ENCODE data around the gene CDC37.
"Not testable (repeated sequence)": the region's sequence is repeated elsewhere in the genome, so short reads cannot be mapped to it uniquely, and the experiment has no call there.

The CDC37 gene

GRCh38 chr19:10419646-10420443, 16.5 kb upstream of the CDC37 start:
- no peak for DNase-seq (ENCODE audit: low read depth)

GRCh38 chr19:10419200-10419645, 15.9 kb upstream of the CDC37 start:
- no peak for DNase-seq (ENCODE audit: low read depth)

- DNase-seq (ENCODE audit: low read depth): no peak
Observed at GRCh38 chr19:10418485-10419199, 15.3 kb upstream of the CDC37 start.

- no peak for DNase-seq (ENCODE audit: low read depth)
Observed at GRCh38 chr19:10418235-10418484, 14.8 kb upstream of the CDC37 start.

- no peak for DNase-seq (ENCODE audit: low read depth)
Observed at GRCh38 chr19:10417541-10418234, 14.3 kb upstream of the CDC37 start.

GRCh38 chr19:10416380-10417257, 13.3 kb upstream of the CDC37 start:
- peak; percentile 86 for DNase-seq (ENCODE audit: low read depth)

- no peak for DNase-seq (ENCODE audit: low read depth)
Observed at GRCh38 chr19:10416083-10416379, 12.7 kb upstream of the CDC37 start.

GRCh38 chr19:10412257-10412977, 9.1 kb upstream of the CDC37 start:
- no peak for DNase-seq (ENCODE audit: low read depth)

- not testable (repeated sequence) for DNase-seq (ENCODE audit: low read depth)
Observed at GRCh38 chr19:10411224-10411623, 7.9 kb upstream of the CDC37 start.

GRCh38 chr19:10408511-10409283, 5.4 kb upstream of the CDC37 start:
- DNase-seq (ENCODE audit: low read depth): no peak

GRCh38 chr19:10407096-10407495, 3.8 kb upstream of the CDC37 start:
- DNase-seq (ENCODE audit: low read depth): no peak

GRCh38 chr19:10406191-10406590, 2.8 kb upstream of the CDC37 start:
- no peak for DNase-seq (ENCODE audit: low read depth)

GRCh38 chr19:10404888-10405820, 1.8 kb upstream of the CDC37 start:
- no peak for DNase-seq (ENCODE audit: low read depth)

- no peak for DNase-seq (ENCODE audit: low read depth)
Observed at GRCh38 chr19:10402441-10403038, 802 bp downstream of the CDC37 start.

GRCh38 chr19:10399878-10400277, 3.5 kb downstream of the CDC37 start:
- DNase-seq (ENCODE audit: low read depth): no peak

- DNase-seq (ENCODE audit: low read depth): not testable (repeated sequence)
Observed at GRCh38 chr19:10399340-10399739, 4.0 kb downstream of the CDC37 start.

- no peak for DNase-seq (ENCODE audit: low read depth)
Observed at GRCh38 chr19:10398819-10399218, 4.5 kb downstream of the CDC37 start.

GRCh38 chr19:10395917-10396316, 7.4 kb downstream of the CDC37 start:
- no peak for DNase-seq (ENCODE audit: low read depth)

GRCh38 chr19:10395436-10395835, 7.9 kb downstream of the CDC37 start:
- DNase-seq (ENCODE audit: low read depth): no peak

All from activated T-cell treated with anti-CD3 and anti-CD28 coated beads for 1 hour (primary cell).